ENCODE data around the gene MEAK7. TPM values are rescaled to one million over a fixed set of nuclear protein-coding genes. Genes with fewer than 3 reads are reported as not detected.
A peak's percentile ranks its signal among the peaks of the same experiment; 100 is the strongest.

The MEAK7 gene
- total RNA-seq, 4 donors from 2014 or later = 7.4 to 54.3 (median 47.0) TPM

GRCh38 chr16:84513123-84513522, 8.7 kb upstream of the MEAK7 start:
- H3K27ac ChIP-seq = peak overlapping the region in 1 of 4 donors; percentile 75
- H3K27me3 ChIP-seq = no peaks in the 10 kb centered on the region
- H3K4me1 ChIP-seq = peaks cover 0 to 21% (median 10%) of the 10 kb centered on the region in 4 donors
- TF ChIP-seq POLR2A (IDR thresholded peaks at IDR 0.05) (no peak), CTCF (IDR thresholded peaks at IDR 0.05) (no peak)
- H3K4me3 ChIP-seq = no peak overlapping the region
- no peaks in the 10 kb centered on the region for H3K36me3 ChIP-seq
- DNase-seq = no peak
- no peaks in the 10 kb centered on the region for H3K9me3 ChIP-seq

GRCh38 chr16:84511831-84512230, 7.4 kb upstream of the MEAK7 start:
- H3K36me3 ChIP-seq = no peaks in the 10 kb centered on the region

GRCh38 chr16:84511180-84511800, 6.8 kb upstream of the MEAK7 start:
- H3K4me3 ChIP-seq = no peak overlapping the region
- peaks cover 0 to 26% (median 12%) of the 10 kb centered on the region in 4 donors for H3K4me1 ChIP-seq
- no peaks in the 10 kb centered on the region for H3K9me3 ChIP-seq
- no peak for TF ChIP-seq POLR2A (IDR thresholded peaks at IDR 0.05)
- peak; percentile 95 to 98 (median 97) for TF ChIP-seq CTCF (IDR thresholded peaks at IDR 0.05)
- H3K27ac ChIP-seq = peak overlapping the region in 1 of 4 donors; percentile 17
- H3K36me3 ChIP-seq = no peaks in the 10 kb centered on the region
- peak; percentile 79 to 95 (median 90) for DNase-seq
- no peaks in the 10 kb centered on the region for H3K27me3 ChIP-seq

More at GRCh38 chr16:84511831-84512230, 7.4 kb upstream of the MEAK7 start:
- Histone ChIP-seq H3K27me3 (no peaks in the 10 kb centered on the region), H3K4me1 (peaks cover 0 to 24% (median 10%) of the 10 kb centered on the region in 4 donors), H3K9me3 (no peaks in the 10 kb centered on the region), H3K4me3 (no peak overlapping the region), H3K27ac (no peak overlapping the region)
- DNase-seq = no peak
- no peak for TF ChIP-seq CTCF (IDR thresholded peaks at IDR 0.05)
- no peak for TF ChIP-seq POLR2A (IDR thresholded peaks at IDR 0.05)

GRCh38 chr16:84509032-84509950, 4.8 kb upstream of the MEAK7 start:
- TF ChIP-seq CTCF (IDR thresholded peaks at IDR 0.05) = no peak
- no peak for TF ChIP-seq POLR2A (IDR thresholded peaks at IDR 0.05)
- H3K27ac ChIP-seq = no peak overlapping the region
- H3K36me3 ChIP-seq = no peaks in the 10 kb centered on the region
- no peak for DNase-seq
- no peaks in the 10 kb centered on the region for H3K9me3 ChIP-seq
- no peaks in the 10 kb centered on the region for H3K27me3 ChIP-seq
- H3K4me1 ChIP-seq = peaks cover 4 to 30% (median 17%) of the 10 kb centered on the region in 4 donors
- no peak overlapping the region for H3K4me3 ChIP-seq

GRCh38 chr16:84508502-84508901, 4.0 kb upstream of the MEAK7 start:
- H3K27me3 ChIP-seq = no peaks in the 10 kb centered on the region
- no peak overlapping the region for H3K4me3 ChIP-seq
- peaks cover 4 to 27% (median 19%) of the 10 kb centered on the region in 4 donors for H3K4me1 ChIP-seq
- no peaks in the 10 kb centered on the region for H3K36me3 ChIP-seq
- TF ChIP-seq CTCF (IDR thresholded peaks at IDR 0.05) = no peak
- TF ChIP-seq POLR2A (IDR thresholded peaks at IDR 0.05) = no peak
- peak overlapping the region in 1 of 4 donors; percentile 7 for H3K27ac ChIP-seq
- DNase-seq = no peak
- H3K9me3 ChIP-seq = no peaks in the 10 kb centered on the region

All from Peyer's patch (tissue), 4 donors.